ENCODE results near the gene ZBTB26. TPM values are rescaled to one million over a fixed set of nuclear protein-coding genes. Genes with fewer than 3 reads are reported as not detected.

The ZBTB26 gene
- total RNA-seq, 1 donor, result 5.4 TPM

DNA sequence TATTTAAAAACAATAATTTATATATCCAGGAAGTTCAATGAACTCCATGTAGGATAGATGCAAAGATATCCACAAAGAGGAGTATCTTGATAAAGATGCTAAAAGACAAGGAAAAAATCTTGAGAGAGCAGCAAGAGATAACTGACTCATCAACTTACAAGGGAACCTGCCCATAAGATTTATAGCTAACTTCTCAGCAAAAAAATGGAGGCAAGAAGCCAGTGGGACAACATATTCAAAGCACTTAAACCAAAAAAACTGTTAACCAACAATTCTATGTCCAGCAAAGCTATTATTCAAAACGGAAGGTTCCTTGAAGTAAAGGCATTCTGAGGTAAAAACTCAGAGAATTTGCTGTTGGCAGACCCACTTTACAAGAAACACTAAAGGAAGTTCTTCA lies 29.8 kb upstream of the ZBTB26 start:
- no peak overlapping the region for H2AFZ ChIP-seq (ENCODE audit: low read length)
- peaks cover 1% of the 10 kb centered on the region for H4K20me1 ChIP-seq (ENCODE audit: insufficient read depth, low read length)
- TF ChIP-seq, protein P1, sequence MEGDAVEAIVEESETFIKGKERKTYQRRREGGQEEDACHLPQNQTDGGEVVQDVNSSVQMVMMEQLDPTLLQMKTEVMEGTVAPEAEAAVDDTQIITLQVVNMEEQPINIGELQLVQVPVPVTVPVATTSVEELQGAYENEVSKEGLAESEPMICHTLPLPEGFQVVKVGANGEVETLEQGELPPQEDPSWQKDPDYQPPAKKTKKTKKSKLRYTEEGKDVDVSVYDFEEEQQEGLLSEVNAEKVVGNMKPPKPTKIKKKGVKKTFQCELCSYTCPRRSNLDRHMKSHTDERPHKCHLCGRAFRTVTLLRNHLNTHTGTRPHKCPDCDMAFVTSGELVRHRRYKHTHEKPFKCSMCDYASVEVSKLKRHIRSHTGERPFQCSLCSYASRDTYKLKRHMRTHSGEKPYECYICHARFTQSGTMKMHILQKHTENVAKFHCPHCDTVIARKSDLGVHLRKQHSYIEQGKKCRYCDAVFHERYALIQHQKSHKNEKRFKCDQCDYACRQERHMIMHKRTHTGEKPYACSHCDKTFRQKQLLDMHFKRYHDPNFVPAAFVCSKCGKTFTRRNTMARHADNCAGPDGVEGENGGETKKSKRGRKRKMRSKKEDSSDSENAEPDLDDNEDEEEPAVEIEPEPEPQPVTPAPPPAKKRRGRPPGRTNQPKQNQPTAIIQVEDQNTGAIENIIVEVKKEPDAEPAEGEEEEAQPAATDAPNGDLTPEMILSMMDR (IDR thresholded peaks at IDR 0.05; ENCODE audit: extremely low read depth, low read depth, low read length), result no peak
- H3K4me3 ChIP-seq (ENCODE audit: insufficient read depth, low read length), result no peak overlapping the region
- no peak overlapping the region for H3K27ac ChIP-seq (ENCODE audit: low read depth, low read length)
- no peaks in the 10 kb centered on the region for H3K27me3 ChIP-seq (ENCODE audit: insufficient read depth, low read length)
- H3K4me2 ChIP-seq (ENCODE audit: insufficient read depth, low read length), result no peak overlapping the region
- H3K4me1 ChIP-seq (ENCODE audit: insufficient read depth, low read length), result no peaks in the 10 kb centered on the region
- peaks cover 4% of the 10 kb centered on the region for H3K79me2 ChIP-seq (ENCODE audit: insufficient read depth, low read length)
- peaks cover 3% of the 10 kb centered on the region for H3K36me3 ChIP-seq (ENCODE audit: insufficient read depth, low read length)
- H3K9me3 ChIP-seq (ENCODE audit: low read depth, low read length), result no peaks in the 10 kb centered on the region
- DNase-seq (ENCODE audit: insufficient read length, low spot score, missing footprints), result no peak

DNA sequence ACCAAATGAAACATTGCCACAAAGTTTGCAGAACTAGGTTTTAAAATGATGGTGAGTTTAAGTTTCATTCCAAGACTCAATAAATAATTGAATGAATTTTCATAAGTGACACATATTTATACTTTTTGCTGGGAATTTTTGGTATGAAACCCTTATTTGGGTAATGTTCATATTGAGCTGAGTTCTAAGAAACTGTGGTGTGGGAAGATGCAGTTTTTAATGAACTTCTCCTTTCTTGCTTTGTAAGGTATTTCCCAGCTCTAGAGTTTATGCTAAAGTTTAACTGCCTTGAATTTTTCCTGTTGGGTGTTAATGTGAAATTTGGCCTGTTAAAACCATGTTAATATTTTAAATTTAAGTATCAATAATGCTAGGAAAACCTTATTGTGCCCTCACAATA lies 24.6 kb upstream of the ZBTB26 start:
- H3K4me2 ChIP-seq (ENCODE audit: insufficient read depth, low read length), result no peak overlapping the region
- TF ChIP-seq, protein P1 (IDR thresholded peaks at IDR 0.05; ENCODE audit: extremely low read depth, low read depth, low read length), result no peak
- no peak overlapping the region for H2AFZ ChIP-seq (ENCODE audit: low read length)
- no peaks in the 10 kb centered on the region for H3K27me3 ChIP-seq (ENCODE audit: insufficient read depth, low read length)
- H3K36me3 ChIP-seq (ENCODE audit: insufficient read depth, low read length), result no peaks in the 10 kb centered on the region
- DNase-seq (ENCODE audit: insufficient read length, low spot score, missing footprints), result no peak
- no peaks in the 10 kb centered on the region for H3K9me3 ChIP-seq (ENCODE audit: low read depth, low read length)
- H3K27ac ChIP-seq (ENCODE audit: low read depth, low read length), result no peak overlapping the region
- H3K4me1 ChIP-seq (ENCODE audit: insufficient read depth, low read length), result peaks cover 5% of the 10 kb centered on the region
- H4K20me1 ChIP-seq (ENCODE audit: insufficient read depth, low read length), result peaks cover 21% of the 10 kb centered on the region
- peaks cover 47% of the 10 kb centered on the region for H3K79me2 ChIP-seq (ENCODE audit: insufficient read depth, low read length)
- no peak overlapping the region for H3K4me3 ChIP-seq (ENCODE audit: insufficient read depth, low read length)

DNA sequence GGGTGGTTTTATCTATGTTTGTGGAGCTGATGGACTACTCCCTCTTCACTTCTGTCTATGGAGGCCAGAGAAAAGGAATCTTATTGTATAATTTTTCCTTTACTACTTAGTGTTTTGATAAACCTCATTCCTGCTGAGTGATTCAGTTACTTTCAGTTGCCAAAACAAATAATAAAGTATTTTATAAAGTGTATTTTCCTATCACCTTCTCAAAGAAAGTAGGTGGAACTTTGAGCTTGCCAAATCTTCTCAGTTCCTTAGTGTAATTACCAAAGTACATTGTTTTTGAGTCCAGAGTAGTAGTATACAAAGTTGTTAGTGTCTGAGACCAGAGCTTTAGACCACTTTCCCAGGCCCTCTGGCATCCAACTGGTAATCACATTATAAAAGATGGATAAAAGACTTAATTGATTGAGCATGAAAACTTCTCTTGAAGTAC lies 23.0 kb upstream of the ZBTB26 start:
- DNase-seq (ENCODE audit: insufficient read length, low spot score, missing footprints), result no peak
- no peak overlapping the region for H3K27ac ChIP-seq (ENCODE audit: low read depth, low read length)

DNA sequence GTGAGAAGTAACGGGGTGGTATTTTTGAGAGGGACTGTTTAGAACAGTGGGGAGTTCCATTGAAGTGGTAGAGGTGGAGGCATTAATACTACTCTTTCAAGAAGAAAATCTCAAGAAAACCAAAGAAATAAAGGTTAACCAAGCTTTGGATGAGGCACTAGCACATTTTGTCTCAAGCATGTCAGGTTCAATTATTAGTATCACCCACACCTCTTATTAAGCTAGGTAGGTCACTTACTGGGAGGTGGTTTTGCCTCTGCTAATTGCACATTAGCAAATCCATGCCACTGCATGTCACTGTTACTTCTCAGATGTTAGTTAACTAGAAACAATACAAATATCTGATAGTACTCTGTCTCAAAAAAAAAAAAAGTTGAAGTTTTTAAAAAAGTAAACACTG lies 19.7 kb upstream of the ZBTB26 start:
- Histone ChIP-seq H3K27ac (ENCODE audit: low read depth, low read length) (no peak overlapping the region), H2AFZ (ENCODE audit: low read length) (no peak overlapping the region), H3K27me3 (ENCODE audit: insufficient read depth, low read length) (no peaks in the 10 kb centered on the region), H3K4me2 (ENCODE audit: insufficient read depth, low read length) (no peak overlapping the region), H3K4me3 (ENCODE audit: insufficient read depth, low read length) (no peak overlapping the region), H3K4me1 (ENCODE audit: insufficient read depth, low read length) (peaks cover 5% of the 10 kb centered on the region), H4K20me1 (ENCODE audit: insufficient read depth, low read length) (peaks cover 45% of the 10 kb centered on the region), H3K9me3 (ENCODE audit: low read depth, low read length) (no peaks in the 10 kb centered on the region), H3K36me3 (ENCODE audit: insufficient read depth, low read length) (no peaks in the 10 kb centered on the region), H3K79me2 (ENCODE audit: insufficient read depth, low read length) (peaks cover 87% of the 10 kb centered on the region)
- DNase-seq (ENCODE audit: insufficient read length, low spot score, missing footprints), result no peak
- TF ChIP-seq, protein P1 (IDR thresholded peaks at IDR 0.05; ENCODE audit: extremely low read depth, low read depth, low read length), result no peak

More for the DNA sequence above, 23.0 kb upstream of the ZBTB26 start:
- no peaks in the 10 kb centered on the region for H3K27me3 ChIP-seq (ENCODE audit: insufficient read depth, low read length)
- H3K4me1 ChIP-seq (ENCODE audit: insufficient read depth, low read length), result peaks cover 5% of the 10 kb centered on the region
- no peak overlapping the region for H3K4me3 ChIP-seq (ENCODE audit: insufficient read depth, low read length)
- H2AFZ ChIP-seq (ENCODE audit: low read length), result no peak overlapping the region
- no peaks in the 10 kb centered on the region for H3K9me3 ChIP-seq (ENCODE audit: low read depth, low read length)
- TF ChIP-seq, protein P1 (IDR thresholded peaks at IDR 0.05; ENCODE audit: extremely low read depth, low read depth, low read length), result no peak
- H3K4me2 ChIP-seq (ENCODE audit: insufficient read depth, low read length), result peak overlapping the region; percentile 19
- no peaks in the 10 kb centered on the region for H3K36me3 ChIP-seq (ENCODE audit: insufficient read depth, low read length)
- H4K20me1 ChIP-seq (ENCODE audit: insufficient read depth, low read length), result peaks cover 29% of the 10 kb centered on the region
- H3K79me2 ChIP-seq (ENCODE audit: insufficient read depth, low read length), result peaks cover 61% of the 10 kb centered on the region
